Mammary epithelial cell (primary cell): Measurements from ENCODE around the gene MYOM3.

Experiments
- CTCF ChIP-seq, 2 donors: IDR thresholded peaks in 1 of 2; conservative IDR thresholded peaks in 1 of 2; 2 replicates each; pipeline ENCODE4 v1.5.1; 2011 to 2012; ENCODE audit warnings: inconsistent platforms in 2 of 2, low read length in 2 of 2, mild to moderate bottlenecking in 2 of 2, control low read depth in 1 of 2, low read depth in 1 of 2; ENCODE audit not compliant: insufficient read depth in 1 of 2; ENCODE audit errors: extremely low read depth in 1 of 2
- EZH2 ChIP-seq: IDR thresholded peaks from 2 replicates; pipeline ENCODE4 v1.6.1; 2012; ENCODE audit warnings: low read length, inconsistent platforms, borderline replicate concordance

- no peak for TF ChIP-seq CTCF (conservative IDR thresholded peaks at IDR 0.05 in 1 of 2, IDR thresholded peaks at IDR 0.05 in 1 of 2; ENCODE audit: extremely low read depth in 1 of 2, insufficient read depth in 1 of 2, low read depth in 1 of 2, low read length in 2 of 2)
- TF ChIP-seq EZH2: no peak
These were observed 40.0 kb downstream of the MYOM3 start for GRCh38 chr1:24071941-24072340.
